GM12892 (cell line): ENCODE data around the gene KRTAP10-3.

Experiments used
- POLR2A ChIP-seq: IDR thresholded peaks from 2 replicates; pipeline ENCODE4 v1.6.1; 2011; ENCODE audit warnings: low read depth, low read length, control low read depth
- POLR2AphosphoS5 ChIP-seq: IDR thresholded peaks from 2 replicates; pipeline ENCODE4 v1.6.1; 2011; ENCODE audit warnings: low read depth, low read length, control low read depth
- TAF1 ChIP-seq: IDR thresholded peaks from 2 replicates; pipeline ENCODE4 v1.6.1; 2011; ENCODE audit warnings: low read depth, mild to moderate bottlenecking, control low read depth, low read length, borderline replicate concordance

GRCh38 chr21:44511938-44512275 lies 46.7 kb downstream of the KRTAP10-3 start:
- no peak for TF ChIP-seq POLR2AphosphoS5
- no peak for TF ChIP-seq POLR2A
- TF ChIP-seq TAF1, result no peak
